HL-60/S4 treated with phorbol 12-myristate 13-acetate at 8.2 ng/mL for 4 days and 3 days (cell line): ENCODE results near the gene CLSTN1.

Experiments used
- in situ Hi-C: fragments of 300-500 bp; cut with MboI; formaldehyde crosslinking; loops from 2 replicates; pipeline ENCODE4 v1.15.0; 2022; ENCODE audit warnings: low sequenced_read_pairs

CLSTN1 gene

DNA sequence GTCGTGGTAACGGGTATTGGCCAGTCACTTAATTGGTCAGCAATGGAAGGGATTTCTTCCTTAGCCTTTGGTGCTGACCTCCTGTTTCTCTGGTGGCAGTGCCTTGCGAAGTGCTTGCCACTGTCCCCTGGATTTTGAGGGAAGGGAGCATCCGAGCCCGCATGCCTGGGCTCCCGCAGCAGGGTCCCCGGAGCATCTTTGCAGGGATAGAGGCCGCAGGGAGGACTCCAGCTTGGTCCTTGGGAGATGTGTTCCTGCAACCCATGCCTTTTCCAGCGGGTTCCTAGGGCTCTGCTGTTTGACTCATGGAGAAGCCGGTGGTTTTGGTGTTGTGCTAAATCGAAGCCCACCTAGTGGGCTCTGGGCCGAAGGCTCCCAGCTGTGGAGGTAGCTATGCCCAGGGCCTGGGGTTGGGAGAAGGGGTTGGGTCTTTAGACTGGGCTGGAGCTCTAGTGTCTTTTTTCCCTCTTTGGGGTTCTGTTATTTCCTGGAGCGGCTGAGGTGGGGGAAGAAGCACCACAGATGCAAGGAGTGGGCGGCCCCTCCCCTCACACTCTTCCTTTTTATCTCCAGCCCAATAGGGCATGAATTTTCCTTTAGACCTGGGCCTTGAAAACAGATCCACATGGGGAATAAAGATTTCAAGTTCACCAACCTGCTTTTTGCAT lies 133.2 kb downstream of the CLSTN1 start:
- in situ Hi-C loops, result no loop called here

- in situ Hi-C loops, result no loop called here
Observed at GRCh38 chr1:9689971-9690381, 133.8 kb downstream of the CLSTN1 start.

GRCh38 chr1:9689011-9689706 lies 134.6 kb downstream of the CLSTN1 start:
- in situ Hi-C loops, result no loop called here

DNA sequence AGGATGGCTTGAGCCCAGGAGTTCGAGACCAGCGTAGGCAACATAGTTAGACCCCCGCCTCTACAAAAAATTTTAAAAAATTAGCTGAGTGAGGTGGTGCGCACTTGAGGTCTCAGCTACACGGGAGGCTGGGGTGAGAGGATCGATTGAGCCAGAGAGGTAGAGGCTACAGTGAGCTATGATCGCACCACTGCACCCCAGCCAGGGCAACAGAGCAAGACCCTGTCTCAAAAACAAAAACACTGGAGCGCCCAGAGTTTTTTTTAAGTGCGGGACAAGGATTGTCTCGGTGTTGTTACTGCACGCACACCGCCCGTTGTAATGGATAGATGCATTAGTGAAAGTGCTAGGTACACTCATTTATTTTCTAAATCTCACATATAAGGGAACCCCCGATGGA lies 135.2 kb downstream of the CLSTN1 start:
- in situ Hi-C loops, result no loop called here

DNA sequence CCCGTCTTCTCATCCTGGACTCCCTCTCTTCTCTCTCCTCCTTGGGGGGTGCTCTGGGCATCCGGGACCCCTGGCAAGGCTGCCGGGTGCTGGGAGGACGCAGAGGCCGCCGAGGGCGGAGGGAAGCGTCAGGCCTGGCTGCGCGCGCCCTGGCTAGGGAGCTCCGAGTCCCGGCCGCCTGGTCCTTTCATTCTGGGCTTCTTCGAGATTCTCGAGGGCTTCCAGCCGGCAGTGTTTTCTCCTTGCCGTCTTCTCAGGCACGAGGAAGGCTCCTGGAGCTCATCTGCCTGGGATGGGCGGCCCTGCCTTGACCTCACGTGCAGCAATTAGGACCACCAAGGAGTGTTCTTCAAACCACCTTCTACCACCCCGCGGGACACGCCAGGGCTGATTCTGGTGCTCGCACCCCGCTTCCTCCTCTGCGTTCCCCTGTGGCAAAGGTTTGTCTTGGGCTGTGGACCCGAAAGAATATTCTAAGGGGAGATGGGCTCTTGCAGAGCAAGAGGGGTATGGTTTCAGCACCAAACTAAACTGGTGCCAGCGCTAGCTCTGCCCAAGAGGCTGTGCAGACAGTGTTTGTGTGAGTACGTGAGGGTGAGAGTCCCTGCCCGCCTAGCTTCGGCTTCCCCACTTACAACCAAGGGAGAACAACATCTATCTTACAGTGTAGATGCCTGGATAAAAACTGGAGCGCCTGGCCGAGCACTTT lies 135.7 kb downstream of the CLSTN1 start:
- in situ Hi-C loops, result no loop called here

GRCh38 chr1:9687120-9687873 lies 136.5 kb downstream of the CLSTN1 start:
- in situ Hi-C loops, result no loop called here

DNA sequence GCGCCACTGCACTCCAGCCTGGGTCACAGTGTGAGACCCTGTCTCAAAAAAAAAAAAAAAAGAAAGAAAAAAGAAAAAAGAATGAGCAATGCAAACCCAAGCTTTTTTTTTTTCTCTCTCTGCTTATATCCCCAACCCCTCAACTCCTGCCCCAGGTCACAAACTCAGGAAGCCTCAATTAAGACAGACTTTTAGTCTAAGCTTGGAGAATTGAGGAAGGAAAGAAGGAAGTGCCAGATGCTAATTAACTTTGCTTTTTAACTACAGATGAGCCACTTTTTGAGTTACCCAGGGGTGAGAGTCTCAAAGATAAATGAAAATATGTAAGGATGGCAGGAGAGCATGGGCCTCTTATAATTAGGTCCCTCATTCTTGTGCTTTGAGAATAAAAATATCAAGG lies 139.0 kb downstream of the CLSTN1 start:
- in situ Hi-C loops, result no loop called here

DNA sequence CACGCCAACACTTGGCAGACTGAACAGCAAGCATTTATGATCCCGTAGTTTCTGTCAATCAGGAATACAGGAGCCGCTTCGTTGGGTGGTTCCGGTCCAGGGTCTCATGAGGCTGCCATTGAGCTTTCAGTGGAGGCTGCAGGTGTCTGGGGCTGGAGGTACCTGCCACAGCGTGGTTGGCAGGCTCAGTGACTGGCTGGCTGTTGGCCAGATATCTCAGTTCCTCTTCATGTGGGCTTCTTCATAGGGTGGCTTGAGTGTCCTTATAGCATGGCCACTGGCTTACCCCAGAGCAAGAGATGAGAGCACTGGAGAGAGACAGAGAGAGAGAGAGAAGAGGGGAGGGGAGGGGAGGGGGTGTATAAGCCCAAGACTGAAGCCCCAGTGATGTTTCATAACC lies 142.9 kb downstream of the CLSTN1 start:
- in situ Hi-C loops, result no loop called here

GRCh38 chr1:9680091-9680490 lies 143.7 kb downstream of the CLSTN1 start:
- in situ Hi-C loops, result no loop called here
